Memory B cell (primary cell): Measurements from ENCODE around the gene PRDM16.

ENCODE experiments used
- ATAC-seq: fragments of 150-1000 bp; cut with Tn5 transposase; 2 replicates; pipeline ENCODE4 v1.10.0; 2021; ENCODE audit warnings: low read depth, mild to moderate bottlenecking, moderate library complexity
- DNase-seq, 2 donors: peaks; one replicate each; pipeline ENCODE4 v3.0.0; 2022; ENCODE audit warnings: low spot score in 2 of 2
- H3K27ac Mint-ChIP-seq: one replicate; pipeline ENCODE4 v1.8.0; 2022; ENCODE audit warnings: mild to moderate bottlenecking, moderate library complexity, mixed read lengths
- H3K27me3 Mint-ChIP-seq: one replicate; pipeline ENCODE4 v1.8.0; 2022; ENCODE audit warnings: mixed read lengths
- H3K36me3 Mint-ChIP-seq: one replicate; pipeline ENCODE4 v1.8.0; 2022; ENCODE audit warnings: mild to moderate bottlenecking, mixed read lengths
- H3K4me1 Mint-ChIP-seq: one replicate; pipeline ENCODE4 v1.8.0; 2022; ENCODE audit warnings: mixed read lengths
- H3K4me3 Mint-ChIP-seq: one replicate; pipeline ENCODE4 v1.8.0; 2022; ENCODE audit warnings: mild to moderate bottlenecking, moderate library complexity, mixed read lengths
- H3K9me3 Mint-ChIP-seq: one replicate; pipeline ENCODE4 v1.8.0; 2022; ENCODE audit warnings: mixed read lengths

The PRDM16 gene

DNA sequence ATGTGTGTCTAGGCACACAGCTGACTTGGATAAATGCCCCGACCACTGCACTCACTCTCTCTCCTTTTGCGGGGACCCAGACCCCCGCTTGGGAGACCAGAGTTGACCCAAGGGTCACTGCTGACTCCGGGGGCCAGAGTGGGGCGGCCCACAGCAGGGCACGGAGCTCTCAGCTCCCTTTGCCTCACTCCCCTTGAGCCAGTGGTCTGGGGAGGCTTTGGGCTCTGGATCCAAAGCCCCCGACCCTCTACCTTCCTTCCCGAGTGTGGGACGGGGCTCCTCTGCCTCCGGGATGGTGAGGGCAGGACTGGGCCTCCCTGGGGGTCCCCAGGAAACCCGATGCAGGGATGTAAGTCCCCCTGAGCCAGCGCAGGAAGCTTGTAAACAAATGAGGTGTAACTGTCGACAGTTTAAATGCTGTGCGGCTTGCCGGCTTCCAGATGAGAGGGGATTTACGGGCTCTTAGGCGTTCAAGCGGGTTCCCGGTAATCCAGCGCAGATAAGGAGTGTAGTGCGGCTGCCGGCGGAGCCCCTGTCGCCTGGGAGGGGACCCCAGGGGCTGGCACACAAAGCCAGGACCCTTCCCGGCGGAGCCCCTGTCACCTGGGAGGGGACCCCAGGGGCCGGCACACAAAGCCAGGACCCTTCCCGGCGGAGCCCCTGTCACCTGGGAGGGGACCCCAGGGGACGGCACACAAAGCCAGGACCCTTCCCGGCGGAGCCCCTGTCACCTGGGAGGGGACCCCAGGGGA, 40.3 kb upstream of the PRDM16 start:
- DNase-seq (no peak), ATAC-seq (no peak)
- no peaks in the 10 kb centered on the region for H3K4me1 Mint-ChIP-seq
- H3K27ac Mint-ChIP-seq, result no peak overlapping the region
- H3K36me3 Mint-ChIP-seq, result no peaks in the 10 kb centered on the region
- no peaks in the 10 kb centered on the region for H3K9me3 Mint-ChIP-seq
- H3K4me3 Mint-ChIP-seq, result no peak overlapping the region
- peaks cover 5% of the 10 kb centered on the region for H3K27me3 Mint-ChIP-seq

DNA sequence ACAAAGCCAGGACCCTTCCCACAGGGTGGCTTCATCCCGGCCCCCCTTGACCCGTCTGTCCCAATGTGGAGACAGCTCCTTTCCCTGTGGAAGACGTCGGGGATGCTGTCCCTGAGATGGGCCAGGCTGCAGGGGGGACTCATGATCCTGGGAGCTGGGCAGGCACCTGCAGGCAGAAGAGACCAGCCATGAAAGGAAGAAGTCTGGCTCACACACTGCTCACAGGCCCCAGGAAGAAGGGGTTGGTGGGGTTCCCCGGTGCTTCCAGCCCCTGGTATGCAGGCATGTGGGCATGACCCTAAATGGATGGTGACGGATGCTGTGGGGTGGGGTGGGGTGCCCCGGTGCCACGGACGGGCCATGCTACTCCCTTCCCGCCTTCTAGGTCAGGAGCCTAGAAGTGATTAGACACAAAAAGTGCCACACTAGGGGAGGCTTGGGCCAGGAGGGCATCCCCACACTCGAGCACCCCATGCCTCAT, 39.5 kb upstream of the PRDM16 start:
- H3K36me3 Mint-ChIP-seq, result no peaks in the 10 kb centered on the region
- no peak overlapping the region for H3K4me3 Mint-ChIP-seq
- H3K4me1 Mint-ChIP-seq, result no peaks in the 10 kb centered on the region
- peaks cover 5% of the 10 kb centered on the region for H3K27me3 Mint-ChIP-seq
- ATAC-seq, result no peak
- no peak for DNase-seq
- H3K27ac Mint-ChIP-seq, result no peak overlapping the region
- H3K9me3 Mint-ChIP-seq, result no peaks in the 10 kb centered on the region

DNA sequence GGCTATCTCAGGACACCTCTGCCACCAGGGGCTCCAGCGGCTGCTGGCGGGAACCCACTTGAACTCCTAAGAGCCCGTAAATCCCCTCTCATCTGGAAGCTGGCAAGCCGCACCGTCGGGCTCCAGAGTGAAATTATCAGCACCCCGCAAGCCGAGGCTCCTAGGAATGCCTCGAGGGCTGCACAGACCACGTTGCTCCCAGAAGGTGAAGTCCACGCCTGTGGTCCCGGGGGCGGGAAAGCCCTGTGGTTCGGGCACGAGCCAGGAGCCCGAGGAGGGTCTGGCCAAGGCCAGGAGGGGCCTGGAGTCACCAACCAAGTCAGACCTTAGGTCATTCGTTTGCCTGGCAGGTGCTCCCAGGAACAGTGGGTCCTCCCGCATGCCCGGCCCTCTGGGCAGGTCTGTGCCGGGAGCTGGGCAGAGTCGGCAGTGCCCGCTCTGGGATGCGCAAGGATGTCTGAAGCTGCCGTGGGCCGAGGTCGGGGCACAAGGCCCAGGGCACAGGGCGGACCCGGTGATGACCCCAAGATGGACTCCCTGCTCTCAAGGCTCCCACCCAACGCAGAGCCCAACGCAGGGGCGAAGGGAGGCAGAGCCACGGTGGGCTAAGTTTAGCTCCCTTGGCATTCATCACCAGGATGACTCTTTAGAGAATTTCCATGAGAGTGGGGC, 38.9 kb upstream of the PRDM16 start:
- ATAC-seq (no peak), DNase-seq (no peak)
- H3K36me3 Mint-ChIP-seq, result no peaks in the 10 kb centered on the region
- peaks cover 5% of the 10 kb centered on the region for H3K27me3 Mint-ChIP-seq
- no peak overlapping the region for H3K4me3 Mint-ChIP-seq
- H3K27ac Mint-ChIP-seq, result no peak overlapping the region
- H3K4me1 Mint-ChIP-seq, result no peaks in the 10 kb centered on the region
- no peaks in the 10 kb centered on the region for H3K9me3 Mint-ChIP-seq

DNA sequence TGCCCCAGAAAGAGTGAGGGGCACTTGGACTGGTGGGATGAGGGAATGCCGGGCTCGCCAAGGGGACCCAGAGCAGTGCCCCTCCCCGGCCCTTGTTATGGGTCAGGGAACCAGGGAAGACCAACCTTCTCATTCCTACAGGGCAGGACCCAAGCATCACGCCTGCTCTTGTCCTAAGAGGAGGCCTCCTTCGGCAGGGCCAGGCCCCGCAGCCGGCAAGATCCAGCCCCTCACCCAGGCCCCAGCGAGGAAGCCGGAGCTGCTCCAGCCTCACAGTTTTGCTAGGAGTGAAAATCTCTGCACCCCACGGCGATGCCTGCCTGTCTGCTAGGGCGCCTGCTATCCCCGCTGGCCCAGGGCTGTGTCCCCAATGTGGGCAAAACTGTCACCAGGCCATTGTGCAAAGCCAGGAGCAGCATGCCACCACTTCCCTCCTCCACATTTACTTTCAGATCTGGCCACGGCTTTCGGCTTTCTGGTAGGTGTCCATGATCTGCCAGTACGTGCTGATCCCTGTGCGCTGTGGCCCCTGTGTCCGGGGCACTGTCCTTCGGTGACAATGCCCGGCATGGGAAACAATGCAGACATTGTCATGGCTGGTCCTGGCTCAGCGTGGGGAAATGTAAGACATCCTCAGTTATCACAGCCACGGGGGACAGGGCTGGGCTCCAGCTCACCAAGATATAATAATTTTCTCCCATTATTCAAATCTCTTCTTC, 38.2 kb upstream of the PRDM16 start:
- Mint-ChIP-seq H3K9me3 (no peaks in the 10 kb centered on the region), H3K4me1 (no peaks in the 10 kb centered on the region), H3K27me3 (peaks cover 5% of the 10 kb centered on the region), H3K36me3 (no peaks in the 10 kb centered on the region), H3K4me3 (no peak overlapping the region), H3K27ac (no peak overlapping the region)
- ATAC-seq, result no peak
- no peak for DNase-seq

- H3K4me3 Mint-ChIP-seq, result no peak overlapping the region
- ATAC-seq (no peak), DNase-seq (no peak)
- H3K9me3 Mint-ChIP-seq, result no peaks in the 10 kb centered on the region
- peaks cover 5% of the 10 kb centered on the region for H3K27me3 Mint-ChIP-seq
- no peaks in the 10 kb centered on the region for H3K4me1 Mint-ChIP-seq
- H3K36me3 Mint-ChIP-seq, result no peaks in the 10 kb centered on the region
- no peak overlapping the region for H3K27ac Mint-ChIP-seq
Observed at GRCh38 chr1:3031401-3032221, 37.4 kb upstream of the PRDM16 start.

- no peaks in the 10 kb centered on the region for H3K9me3 Mint-ChIP-seq
- no peaks in the 10 kb centered on the region for H3K36me3 Mint-ChIP-seq
- no peak overlapping the region for H3K27ac Mint-ChIP-seq
- no peak overlapping the region for H3K4me3 Mint-ChIP-seq
- DNase-seq (no peak), ATAC-seq (no peak)
- H3K27me3 Mint-ChIP-seq, result peaks cover 5% of the 10 kb centered on the region
- H3K4me1 Mint-ChIP-seq, result no peaks in the 10 kb centered on the region
Observed at GRCh38 chr1:3032371-3033039, 36.5 kb upstream of the PRDM16 start.

GRCh38 chr1:3033040-3033789, 35.8 kb upstream of the PRDM16 start:
- no peaks in the 10 kb centered on the region for H3K9me3 Mint-ChIP-seq
- ATAC-seq (no peak), DNase-seq (no peak)
- no peak overlapping the region for H3K4me3 Mint-ChIP-seq
- no peaks in the 10 kb centered on the region for H3K36me3 Mint-ChIP-seq
- peaks cover 5% of the 10 kb centered on the region for H3K27me3 Mint-ChIP-seq
- H3K4me1 Mint-ChIP-seq, result no peaks in the 10 kb centered on the region
- no peak overlapping the region for H3K27ac Mint-ChIP-seq

GRCh38 chr1:3033790-3034090, 35.3 kb upstream of the PRDM16 start:
- Mint-ChIP-seq H3K27me3 (peaks cover 5% of the 10 kb centered on the region), H3K36me3 (no peaks in the 10 kb centered on the region), H3K9me3 (no peaks in the 10 kb centered on the region), H3K4me3 (no peak overlapping the region), H3K4me1 (no peaks in the 10 kb centered on the region), H3K27ac (no peak overlapping the region)
- DNase-seq (no peak), ATAC-seq (no peak)

- Mint-ChIP-seq H3K9me3 (no peaks in the 10 kb centered on the region), H3K27me3 (peaks cover 5% of the 10 kb centered on the region), H3K36me3 (no peaks in the 10 kb centered on the region), H3K27ac (no peak overlapping the region), H3K4me3 (no peak overlapping the region), H3K4me1 (no peaks in the 10 kb centered on the region)
- DNase-seq (no peak), ATAC-seq (no peak)
Observed at GRCh38 chr1:3034162-3034561, 34.8 kb upstream of the PRDM16 start.

- H3K27ac Mint-ChIP-seq, result no peak overlapping the region
- H3K4me3 Mint-ChIP-seq, result no peak overlapping the region
- H3K36me3 Mint-ChIP-seq, result no peaks in the 10 kb centered on the region
- no peak for ATAC-seq
- H3K9me3 Mint-ChIP-seq, result no peaks in the 10 kb centered on the region
- H3K27me3 Mint-ChIP-seq, result peaks cover 5% of the 10 kb centered on the region
- no peak for DNase-seq
- H3K4me1 Mint-ChIP-seq, result no peaks in the 10 kb centered on the region
Observed at GRCh38 chr1:3034728-3035562, 34.1 kb upstream of the PRDM16 start.

DNA sequence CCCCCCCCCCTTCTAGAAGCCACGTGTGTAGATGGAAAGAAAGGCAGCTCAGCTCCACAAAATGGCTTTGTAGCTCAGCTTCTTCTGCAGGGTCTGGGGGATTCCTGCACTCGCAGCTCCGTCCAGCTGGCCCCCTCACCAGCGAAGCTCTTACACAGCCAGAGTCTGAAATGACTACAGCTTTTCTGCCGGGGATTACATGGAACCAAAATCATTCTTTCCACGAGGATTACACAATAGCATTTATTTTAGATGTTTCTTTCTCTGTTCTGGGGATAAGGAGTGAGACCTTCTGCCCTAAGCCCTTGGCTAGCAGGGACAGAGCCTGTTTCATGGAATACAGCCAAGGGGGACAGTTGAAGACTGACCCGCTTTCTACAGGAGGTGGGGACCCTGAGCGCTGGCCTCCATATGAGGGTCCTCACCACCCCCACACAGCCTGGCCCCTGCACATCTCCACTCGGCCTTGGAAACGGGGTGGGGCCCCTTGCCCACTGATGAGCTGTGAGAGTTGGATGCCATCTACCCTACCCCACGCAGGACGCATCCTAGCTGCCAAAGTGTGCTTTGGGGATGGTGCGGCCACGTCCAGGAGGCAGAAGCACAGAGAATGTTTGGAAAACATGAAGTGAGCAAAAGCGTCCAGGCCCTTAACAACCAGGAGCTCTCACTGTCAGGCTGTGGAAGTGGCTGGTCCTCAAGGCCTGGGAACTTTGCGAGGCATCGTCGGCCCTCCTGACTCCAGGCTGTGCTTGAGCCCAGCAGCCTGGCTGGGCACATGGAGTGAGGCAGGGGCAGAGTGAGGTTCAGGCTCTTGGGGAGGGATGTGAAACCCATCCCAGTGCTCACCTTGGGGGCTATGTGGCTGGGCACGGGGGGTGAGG, 33.2 kb upstream of the PRDM16 start:
- H3K27ac Mint-ChIP-seq, result no peak overlapping the region
- no peaks in the 10 kb centered on the region for H3K36me3 Mint-ChIP-seq
- no peaks in the 10 kb centered on the region for H3K9me3 Mint-ChIP-seq
- H3K4me3 Mint-ChIP-seq, result no peak overlapping the region
- DNase-seq (no peak), ATAC-seq (no peak)
- peaks cover 5% of the 10 kb centered on the region for H3K27me3 Mint-ChIP-seq
- no peaks in the 10 kb centered on the region for H3K4me1 Mint-ChIP-seq
